RWPE2 (cell line): ENCODE data around the gene UIMC1.
"Not testable (repeated sequence)": the region's sequence is repeated elsewhere in the genome, so short reads cannot be mapped to it uniquely, and the experiment has no call there.

Experiments
- ATAC-seq: fragments of 200-7000 bp; cut with Tn5 transposase; 3 replicates; pipeline ENCODE4 v1.9.1; 2021; ENCODE audit warnings: low read depth
- DNase-seq: peaks from one replicate; pipeline ENCODE4 v3.0.0-alpha.2; 2020; ENCODE audit warnings: low spot score
- H3K27ac ChIP-seq: fragments of 450-650 bp; 2 replicates; pipeline ENCODE4 v1.5.1; 2017; ENCODE audit warnings: mild to moderate bottlenecking; ENCODE audit not compliant: poor library complexity, severe bottlenecking
- H3K27me3 ChIP-seq: fragments of 250-450 bp; sonication (Bioruptor Pico); 2 replicates; pipeline ENCODE4 v1.5.1; 2021; ENCODE audit warnings: mild to moderate bottlenecking, moderate library complexity; ENCODE audit not compliant: insufficient read depth, poor library complexity, severe bottlenecking
- H3K36me3 ChIP-seq: fragments of 250-450 bp; sonication (Bioruptor Pico); 2 replicates; pipeline ENCODE4 v1.5.1; 2020; ENCODE audit warnings: low read depth, mild to moderate bottlenecking, moderate library complexity
- H3K4me1 ChIP-seq: fragments of 250-450 bp; sonication (Bioruptor Pico); 2 replicates; pipeline ENCODE4 v1.5.1; 2021; ENCODE audit warnings: mild to moderate bottlenecking, moderate library complexity; ENCODE audit not compliant: insufficient read depth, poor library complexity, severe bottlenecking
- H3K4me3 ChIP-seq: fragments of 250-450 bp; sonication (Bioruptor Pico); 2 replicates; pipeline ENCODE4 v1.5.1; 2021; ENCODE audit warnings: mild to moderate bottlenecking, moderate library complexity; ENCODE audit not compliant: severe bottlenecking
- H3K9me3 ChIP-seq: fragments of 250-450 bp; sonication (Bioruptor Pico); 2 replicates; pipeline ENCODE4 v1.5.1; 2021; ENCODE audit warnings: mild to moderate bottlenecking, moderate library complexity; ENCODE audit not compliant: severe bottlenecking
- TF ChIP-seq, protein P1 (sequence below): fragments of 450-650 bp; IDR thresholded peaks from one replicate; pipeline ENCODE4 v1.5.1; 2017; ENCODE audit warnings: mild to moderate bottlenecking, moderate library complexity; ENCODE audit not compliant: poor library complexity, severe bottlenecking

The UIMC1 gene

DNA sequence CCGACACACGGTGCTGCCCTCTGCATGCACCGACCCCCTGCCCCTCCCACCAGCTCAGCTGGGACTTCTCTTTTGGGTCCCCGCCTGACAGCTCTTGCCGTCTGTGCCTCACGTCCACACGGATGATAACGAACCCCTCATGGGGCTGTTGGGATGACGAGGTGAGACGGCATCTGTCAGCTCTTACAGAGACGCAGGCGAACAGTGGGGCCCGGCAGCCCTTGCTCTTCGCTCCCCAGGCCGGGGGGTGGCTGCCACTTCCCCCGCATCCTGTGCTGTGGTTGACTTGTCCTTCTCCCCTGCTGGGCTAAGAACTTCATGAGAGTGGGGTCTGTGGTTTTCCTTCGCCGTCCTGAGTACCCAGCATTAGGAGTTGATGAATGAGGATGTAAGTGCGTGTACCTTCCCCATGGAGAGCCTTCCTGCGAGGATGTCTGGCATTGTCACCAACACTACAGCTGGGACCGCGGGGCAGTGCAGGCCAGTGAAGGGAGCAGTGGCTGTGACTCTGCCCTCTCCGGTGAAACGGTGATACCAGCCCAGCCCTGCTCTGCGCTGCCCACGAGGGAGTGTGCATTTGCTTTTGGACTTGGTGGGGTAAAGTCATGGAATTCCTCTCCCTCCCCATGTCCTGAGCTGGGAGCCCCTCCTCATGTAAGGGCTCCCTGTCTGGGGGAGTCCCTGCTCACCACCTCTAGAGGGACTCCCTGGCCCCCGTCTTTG, 130.6 kb downstream of the UIMC1 start:
- no peak for DNase-seq
- no peak for ATAC-seq
- no peaks in the 10 kb centered on the region for H3K4me1 ChIP-seq
- H3K27me3 ChIP-seq = peaks cover 15% of the 10 kb centered on the region
- H3K27ac ChIP-seq = no peak overlapping the region
- no peaks in the 10 kb centered on the region for H3K36me3 ChIP-seq
- no peak overlapping the region for H3K4me3 ChIP-seq
- TF ChIP-seq, protein P1, sequence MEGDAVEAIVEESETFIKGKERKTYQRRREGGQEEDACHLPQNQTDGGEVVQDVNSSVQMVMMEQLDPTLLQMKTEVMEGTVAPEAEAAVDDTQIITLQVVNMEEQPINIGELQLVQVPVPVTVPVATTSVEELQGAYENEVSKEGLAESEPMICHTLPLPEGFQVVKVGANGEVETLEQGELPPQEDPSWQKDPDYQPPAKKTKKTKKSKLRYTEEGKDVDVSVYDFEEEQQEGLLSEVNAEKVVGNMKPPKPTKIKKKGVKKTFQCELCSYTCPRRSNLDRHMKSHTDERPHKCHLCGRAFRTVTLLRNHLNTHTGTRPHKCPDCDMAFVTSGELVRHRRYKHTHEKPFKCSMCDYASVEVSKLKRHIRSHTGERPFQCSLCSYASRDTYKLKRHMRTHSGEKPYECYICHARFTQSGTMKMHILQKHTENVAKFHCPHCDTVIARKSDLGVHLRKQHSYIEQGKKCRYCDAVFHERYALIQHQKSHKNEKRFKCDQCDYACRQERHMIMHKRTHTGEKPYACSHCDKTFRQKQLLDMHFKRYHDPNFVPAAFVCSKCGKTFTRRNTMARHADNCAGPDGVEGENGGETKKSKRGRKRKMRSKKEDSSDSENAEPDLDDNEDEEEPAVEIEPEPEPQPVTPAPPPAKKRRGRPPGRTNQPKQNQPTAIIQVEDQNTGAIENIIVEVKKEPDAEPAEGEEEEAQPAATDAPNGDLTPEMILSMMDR = no peak
- no peaks in the 10 kb centered on the region for H3K9me3 ChIP-seq

DNA sequence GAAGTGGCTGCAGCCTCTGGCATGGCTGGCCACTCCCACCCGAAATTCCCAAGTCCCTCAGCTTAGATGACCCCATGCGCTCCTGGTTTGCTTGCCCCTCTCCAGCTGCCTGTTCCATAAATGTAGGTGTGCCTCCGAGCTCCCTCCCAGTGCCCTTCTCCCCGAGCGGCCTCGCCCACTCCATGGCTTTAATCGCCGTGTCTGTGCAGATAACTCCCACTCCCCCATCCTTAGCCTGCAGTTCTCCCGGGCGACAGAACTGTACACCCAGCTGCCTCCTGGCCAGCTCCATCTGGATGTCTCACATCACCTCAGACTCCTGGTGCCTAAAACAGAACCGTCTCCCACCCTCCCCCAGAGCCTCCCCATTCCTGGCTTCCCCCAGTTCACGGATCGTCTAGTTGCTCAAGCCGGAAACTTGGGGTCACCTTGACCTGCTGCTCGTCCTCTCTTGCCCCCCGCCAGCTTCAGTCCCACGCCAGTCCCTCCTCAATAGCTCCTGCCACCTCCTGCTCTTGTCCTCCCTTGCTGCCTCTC, 131.5 kb downstream of the UIMC1 start:
- no peak for ATAC-seq
- H3K27ac ChIP-seq = no peak overlapping the region
- DNase-seq = no peak
- peaks cover 15% of the 10 kb centered on the region for H3K27me3 ChIP-seq
- H3K4me3 ChIP-seq = no peak overlapping the region
- TF ChIP-seq, protein P1 = no peak
- H3K36me3 ChIP-seq = no peaks in the 10 kb centered on the region
- H3K4me1 ChIP-seq = no peaks in the 10 kb centered on the region
- no peaks in the 10 kb centered on the region for H3K9me3 ChIP-seq

DNA sequence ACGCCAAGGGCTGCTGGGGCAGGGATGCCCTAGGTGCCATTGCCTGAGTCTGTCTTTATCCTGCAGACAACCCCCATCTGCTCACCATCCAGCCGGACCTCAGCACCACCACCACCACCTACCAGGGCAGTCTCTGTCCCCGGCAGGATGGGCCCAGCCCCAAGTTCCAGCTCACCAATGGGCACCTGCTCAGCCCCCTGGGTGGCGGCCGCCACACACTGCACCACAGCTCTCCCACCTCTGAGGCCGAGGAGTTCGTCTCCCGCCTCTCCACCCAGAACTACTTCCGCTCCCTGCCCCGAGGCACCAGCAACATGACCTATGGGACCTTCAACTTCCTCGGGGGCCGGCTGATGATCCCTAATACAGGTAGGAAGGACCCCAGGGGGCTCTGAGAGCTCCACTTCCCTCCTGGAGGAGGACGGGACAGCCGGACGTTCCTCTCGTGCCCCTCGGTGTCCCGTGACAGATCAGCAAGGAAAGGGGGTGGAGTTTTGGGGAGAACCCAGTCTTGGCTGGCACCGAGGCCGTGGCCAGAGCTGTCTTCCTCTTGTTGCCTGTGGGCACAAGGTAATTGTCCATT, 132.3 kb downstream of the UIMC1 start:
- no peak overlapping the region for H3K27ac ChIP-seq
- no peak overlapping the region for H3K4me3 ChIP-seq
- no peak for ATAC-seq
- H3K4me1 ChIP-seq = no peaks in the 10 kb centered on the region
- H3K9me3 ChIP-seq = no peaks in the 10 kb centered on the region
- TF ChIP-seq, protein P1 = no peak
- DNase-seq = no peak
- no peaks in the 10 kb centered on the region for H3K36me3 ChIP-seq
- peaks cover 15% of the 10 kb centered on the region for H3K27me3 ChIP-seq

DNA sequence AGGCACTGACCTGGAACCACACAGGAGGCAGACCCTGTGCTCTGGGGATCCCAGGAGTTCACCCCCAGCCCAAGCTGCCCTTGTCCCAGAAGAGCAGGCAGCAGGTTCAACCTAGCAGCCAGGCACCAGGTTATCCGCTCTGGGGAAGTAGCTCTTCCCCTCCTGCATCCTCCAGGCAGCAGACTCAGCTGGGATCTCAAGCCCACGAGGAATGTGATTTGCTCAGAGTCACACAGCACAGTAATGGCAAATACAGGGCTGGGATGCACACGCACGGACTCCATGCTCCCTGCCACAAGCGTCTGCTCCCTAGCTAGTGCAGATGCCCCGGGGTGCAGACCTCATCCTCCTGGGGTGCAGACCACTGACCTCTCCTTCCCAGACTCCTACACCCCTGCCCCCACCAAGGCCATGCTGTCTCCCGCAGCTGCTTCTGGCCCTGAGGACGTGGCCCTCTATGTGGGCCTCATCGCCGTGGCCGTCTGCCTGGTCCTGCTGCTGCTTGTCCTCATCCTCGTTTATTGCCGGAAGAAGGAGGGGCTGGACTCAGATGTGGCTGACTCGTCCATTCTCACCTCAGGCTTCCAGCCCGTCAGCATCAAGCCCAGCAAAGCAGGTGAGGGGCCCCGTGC, 132.9 kb downstream of the UIMC1 start:
- peak; percentile 38; the same call in 2 of the 3 replicates for ATAC-seq
- H3K27ac ChIP-seq = no peak overlapping the region
- DNase-seq = no peak
- peaks cover 15% of the 10 kb centered on the region for H3K27me3 ChIP-seq
- no peaks in the 10 kb centered on the region for H3K4me1 ChIP-seq
- TF ChIP-seq, protein P1 = no peak
- H3K9me3 ChIP-seq = no peaks in the 10 kb centered on the region
- no peaks in the 10 kb centered on the region for H3K36me3 ChIP-seq
- no peak overlapping the region for H3K4me3 ChIP-seq

DNA sequence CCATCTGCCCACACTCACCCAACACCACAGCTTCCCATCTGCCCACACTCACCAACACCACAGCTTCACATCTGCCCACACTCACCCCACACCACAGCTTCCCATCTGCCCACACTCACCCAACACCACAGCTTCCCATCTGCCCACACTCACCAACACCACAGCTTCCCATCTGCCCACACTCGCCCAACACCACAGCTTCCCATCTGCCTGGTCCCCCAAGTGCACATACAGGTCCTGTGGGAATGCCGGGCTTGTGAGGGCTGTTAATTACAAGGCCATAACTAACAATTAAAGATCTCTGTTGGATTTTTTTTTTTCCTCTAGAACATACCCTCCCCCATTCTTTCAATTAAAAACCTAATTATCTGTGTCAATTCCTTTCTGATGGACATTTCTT, 133.6 kb downstream of the UIMC1 start:
- H3K9me3 ChIP-seq, DNase-seq, H3K4me3 ChIP-seq, H3K27ac ChIP-seq, H3K36me3 ChIP-seq, H3K4me1 ChIP-seq, ATAC-seq: not testable (repeated sequence)
- H3K27me3 ChIP-seq = peaks cover 15% of the 10 kb centered on the region

DNA sequence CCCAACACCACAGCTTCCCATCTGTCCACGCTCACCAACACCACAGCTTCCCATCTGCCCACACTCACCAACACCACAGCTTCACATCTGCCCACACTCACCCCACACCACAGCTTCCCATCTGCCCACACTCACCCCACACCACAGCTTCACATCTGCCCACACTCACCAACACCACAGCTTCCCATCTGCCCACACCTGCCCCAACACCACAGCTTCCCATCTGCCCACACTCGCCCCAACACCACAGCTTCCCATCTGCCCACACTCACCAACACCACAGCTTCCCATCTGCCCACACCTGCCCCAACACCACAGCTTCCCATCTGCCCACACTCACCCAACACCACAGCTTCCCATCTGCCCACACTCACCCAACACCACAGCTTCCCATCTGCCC, 134.0 kb downstream of the UIMC1 start:
- peaks cover 17% of the 10 kb centered on the region for H3K27me3 ChIP-seq
- not testable (repeated sequence) for DNase-seq, H3K4me1 ChIP-seq, ATAC-seq, H3K36me3 ChIP-seq, H3K9me3 ChIP-seq, H3K4me3 ChIP-seq, H3K27ac ChIP-seq

DNA sequence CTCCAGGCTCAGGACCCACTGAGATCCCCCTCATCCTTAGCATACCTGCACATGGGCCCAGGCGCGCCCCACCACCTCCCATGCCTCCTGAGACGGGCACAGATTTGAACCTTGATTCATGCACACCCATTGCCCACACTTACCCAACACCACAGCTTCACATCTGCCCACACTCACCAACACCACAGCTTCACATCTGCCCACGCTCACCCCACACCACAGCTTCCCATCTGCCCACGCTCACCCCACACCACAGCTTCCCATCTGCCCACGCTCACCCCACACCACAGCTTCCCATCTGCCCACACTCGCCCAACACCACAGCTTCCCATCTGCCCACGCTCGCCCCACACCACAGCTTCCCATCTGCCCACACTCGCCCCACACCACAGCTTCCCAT, 135.9 kb downstream of the UIMC1 start:
- H3K4me3 ChIP-seq, H3K9me3 ChIP-seq, H3K4me1 ChIP-seq, H3K36me3 ChIP-seq, DNase-seq, ATAC-seq, H3K27ac ChIP-seq: not testable (repeated sequence)
- peaks cover 28% of the 10 kb centered on the region for H3K27me3 ChIP-seq
